GM23338 (cell line): ENCODE results near the gene MID1. TPM values are rescaled to one million over a fixed set of nuclear protein-coding genes. Genes with fewer than 3 reads are reported as not detected.

Experiments
- ATAC-seq: fragments of 200-7000 bp; cut with Tn5 transposase; 3 replicates; pipeline ENCODE4 v1.9.1; 2020
- DNase-seq: peaks from one replicate; pipeline ENCODE4 v3.0.0-alpha.2; 2015; ENCODE audit warnings: low spot score
- H2AFZ ChIP-seq: fragments of 200-600 bp; sonication (generic); 2 replicates; pipeline ENCODE4 v1.8.0; 2016; ENCODE audit warnings: antibody characterized with exemption, mild to moderate bottlenecking, moderate library complexity
- H3F3A ChIP-seq: fragments of 200-600 bp; sonication (generic); replicated peaks from 2 replicates; pipeline ENCODE4 v1.8.0; 2017; ENCODE audit warnings: antibody characterized with exemption, mixed run types, low read depth
- H3K27ac ChIP-seq: fragments of 200-600 bp; sonication (generic); 2 replicates; pipeline ENCODE4 v1.6.1; 2016; ENCODE audit warnings: low read depth
- H3K27me3 ChIP-seq: fragments of 200-600 bp; sonication (generic); 2 replicates; pipeline ENCODE4 v1.8.0; 2016; ENCODE audit warnings: mild to moderate bottlenecking, mixed run types, moderate library complexity; ENCODE audit not compliant: insufficient read depth
- H3K36me3 ChIP-seq: fragments of 200-600 bp; sonication (generic); 2 replicates; pipeline ENCODE4 v1.8.0; 2016; ENCODE audit warnings: mild to moderate bottlenecking; ENCODE audit not compliant: insufficient read depth
- H3K4me1 ChIP-seq: fragments of 200-600 bp; sonication (generic); 2 replicates; pipeline ENCODE4 v1.8.0; 2016; ENCODE audit warnings: mild to moderate bottlenecking, moderate library complexity; ENCODE audit not compliant: insufficient read depth
- H3K4me2 ChIP-seq: fragments of 200-600 bp; sonication (generic); 2 replicates; pipeline ENCODE4 v1.7.1; 2017; ENCODE audit warnings: mixed run types
- H3K4me3 ChIP-seq: fragments of 200-600 bp; sonication (generic); 2 replicates; pipeline ENCODE4 v1.6.1; 2016; ENCODE audit warnings: mixed run types
- H3K79me2 ChIP-seq: fragments of 200-600 bp; sonication (generic); replicated peaks from 2 replicates; pipeline ENCODE4 v1.8.0; 2017; ENCODE audit warnings: mild to moderate bottlenecking; ENCODE audit not compliant: insufficient read depth
- H3K9me2 ChIP-seq: fragments of 200-600 bp; sonication (generic); 2 replicates; pipeline ENCODE4 v1.8.0; 2017; ENCODE audit not compliant: insufficient read depth
- H4K20me1 ChIP-seq: fragments of 200-600 bp; sonication (generic); replicated peaks from 2 replicates; pipeline ENCODE4 v1.8.0; 2017; ENCODE audit warnings: mild to moderate bottlenecking; ENCODE audit not compliant: insufficient read depth
- H3K27ac Mint-ChIP-seq: 2 replicates; pipeline ENCODE4 v1.8.0; 2020; ENCODE audit warnings: inconsistent platforms, mild to moderate bottlenecking, moderate library complexity, mixed read lengths
- H3K27me3 Mint-ChIP-seq: 3 replicates; pipeline ENCODE4 v1.8.0; 2022; ENCODE audit warnings: low read depth, mild to moderate bottlenecking, moderate library complexity, mixed read lengths, inconsistent platforms; ENCODE audit not compliant: insufficient read depth, poor library complexity
- H3K36me3 Mint-ChIP-seq: 3 replicates; pipeline ENCODE4 v1.8.0; 2021; ENCODE audit warnings: low read depth, mild to moderate bottlenecking, inconsistent platforms, moderate library complexity, mixed read lengths
- H3K4me1 Mint-ChIP-seq: 3 replicates; pipeline ENCODE4 v1.8.0; 2020; ENCODE audit warnings: mild to moderate bottlenecking, inconsistent platforms, mixed read lengths
- H3K4me3 Mint-ChIP-seq: 3 replicates; pipeline ENCODE4 v1.8.0; 2021; ENCODE audit warnings: moderate library complexity, mild to moderate bottlenecking, inconsistent platforms, mixed read lengths
- H3K9me3 Mint-ChIP-seq: 3 replicates; pipeline ENCODE4 v1.8.0; 2020; ENCODE audit warnings: moderate library complexity, mild to moderate bottlenecking, inconsistent platforms, mixed read lengths
- CREB1 ChIP-seq: fragments of 250-450 bp; sonication (Bioruptor Pico); IDR thresholded peaks from 2 replicates; pipeline ENCODE4 v1.5.0; 2020; ENCODE audit warnings: low read depth, mild to moderate bottlenecking, moderate library complexity
- CTCF ChIP-seq, 2 experiments: fragments of 200-600 bp in 1 of 2; sonication (generic) in 1 of 2; conservative IDR thresholded peaks; 2 replicates each; pipeline versions ENCODE4 v1.5.1 to v1.6.1; 2016 to 2017; ENCODE audit warnings: antibody characterized with exemption in 2 of 2, low read depth in 2 of 2, mild to moderate bottlenecking in 2 of 2, moderate library complexity in 1 of 2
- ETS1 ChIP-seq: IDR thresholded peaks from 2 replicates; pipeline ENCODE4 v1.6.1; 2016; ENCODE audit warnings: antibody characterized with exemption
- EZH2 ChIP-seq: fragments of 200-600 bp; sonication (generic); IDR thresholded peaks from one replicate; pipeline ENCODE4 v1.8.0; 2017; ENCODE audit warnings: antibody characterized with exemption, mild to moderate bottlenecking, low read depth; ENCODE audit not compliant: unreplicated experiment
- EZH2phosphoT487 ChIP-seq: fragments of 200-600 bp; sonication (generic); IDR thresholded peaks from one replicate; pipeline ENCODE4 v1.8.1; 2018; ENCODE audit warnings: antibody characterized with exemption; ENCODE audit not compliant: unreplicated experiment
- JUNB ChIP-seq: IDR thresholded peaks from one replicate; pipeline ENCODE4 v1.6.1; 2016; ENCODE audit warnings: antibody characterized with exemption; ENCODE audit not compliant: unreplicated experiment
- NANOG ChIP-seq: IDR thresholded peaks from 2 replicates; pipeline ENCODE4 v1.6.1; 2016; ENCODE audit warnings: antibody characterized with exemption, borderline replicate concordance
- POLR2AphosphoS5 ChIP-seq: IDR thresholded peaks from 2 replicates; pipeline ENCODE4 v1.6.1; 2016; ENCODE audit warnings: antibody characterized with exemption, low read depth
- REST ChIP-seq: IDR thresholded peaks from one replicate; pipeline ENCODE4 v1.6.1; 2018; ENCODE audit warnings: antibody characterized with exemption; ENCODE audit not compliant: unreplicated experiment
- STAT1 ChIP-seq: IDR thresholded peaks from one replicate; pipeline ENCODE4 v1.6.1; 2016; ENCODE audit warnings: antibody characterized with exemption; ENCODE audit not compliant: unreplicated experiment
- ZNF114 ChIP-seq: fragments of 250-450 bp; sonication (Bioruptor Pico); IDR thresholded peaks from 2 replicates; pipeline ENCODE4 v1.5.0; 2020; ENCODE audit warnings: mild to moderate bottlenecking, moderate library complexity
- ZNF331 ChIP-seq: fragments of 250-450 bp; sonication (Bioruptor Pico); IDR thresholded peaks from 2 replicates; pipeline ENCODE4 v1.5.0; 2020; ENCODE audit warnings: low read depth, mild to moderate bottlenecking, moderate library complexity
- polyA plus RNA-seq: library from polyadenylated mRNA; unstranded; fragments of >200 nt; fragmentation: Nextera tagmentation; extraction: Ambion mirVana; gene quantifications from 2 replicates; pipeline ENCODE4 v1.2.1, GENCODE V29; 2016
- total RNA-seq: library from RNA; depleted of rRNA; stranded (reverse); fragments of >200 nt; shearing (Covaris generic); gene quantifications from 2 replicates; pipeline ENCODE4 v1.2.3, GENCODE V29; 2014

Gene MID1
- total and polyA plus RNA-seq, 2 experiments from 2014 or later, result 27.2 to 39.3 TPM

GRCh38 chrX:10577853-10578252 is 42.5 kb downstream of the MID1 start:
- no peak overlapping the region for H2AFZ ChIP-seq
- peaks cover 12% of the 10 kb centered on the region for H3K4me1 ChIP-seq
- TF ChIP-seq EZH2phosphoT487 (no peak), POLR2AphosphoS5 (no peak), CREB1 (CRISPR knock-in tag) (no peak), ZNF331 (no peak), EZH2 (no peak), CTCF (conservative IDR thresholded peaks at IDR 0.05; ENCODE audit: low read depth in 2 of 2) (no peak), REST (no peak), JUNB (no peak), STAT1 (no peak), ETS1 (no peak), NANOG (no peak), ZNF114 (no peak)
- Mint-ChIP-seq H3K36me3 (peaks cover 23% of the 10 kb centered on the region), H3K4me3 (no peak overlapping the region), H3K4me1 (peaks cover 32% of the 10 kb centered on the region), H3K27ac (no peak overlapping the region), H3K9me3 (peaks cover 6% of the 10 kb centered on the region), H3K27me3 (peaks cover 4% of the 10 kb centered on the region)
- H3F3A ChIP-seq, result no peaks in the 10 kb centered on the region
- H3K27me3 ChIP-seq, result no peaks in the 10 kb centered on the region
- H3K79me2 ChIP-seq, result peaks cover 96% of the 10 kb centered on the region
- H3K4me2 ChIP-seq, result no peak overlapping the region
- no peaks in the 10 kb centered on the region for H3K36me3 ChIP-seq
- no peaks in the 10 kb centered on the region for H3K9me2 ChIP-seq
- H3K27ac ChIP-seq, result no peak overlapping the region
- no peak for ATAC-seq
- no peak overlapping the region for H3K4me3 ChIP-seq
- no peaks in the 10 kb centered on the region; the same call in 1 of the 2 replicates for H4K20me1 ChIP-seq
- no peak for DNase-seq
